Natural killer cell (primary cell): Measurements from ENCODE around the gene L3MBTL3. TPM values are rescaled to one million over a fixed set of nuclear protein-coding genes. Genes with fewer than 3 reads are reported as not detected.
A peak's percentile ranks its signal among the peaks of the same experiment; 100 is the strongest.

Source experiments
- ATAC-seq, 3 donors: fragments of 150-1000 bp in 2 of 3; fragments of 200-7000 bp in 1 of 3; cut with Tn5 transposase; 1 replicate in 1 of 3; 2 replicates in 2 of 3; pipeline ENCODE4 v1.10.0; 2021; ENCODE audit warnings: mild to moderate bottlenecking in 2 of 3, moderate library complexity in 2 of 3
- DNase-seq, 2 donors: peaks; one replicate each; pipeline versions ENCODE4 v3.0.0 to v3.0.0-alpha.2; 2013 to 2021; ENCODE audit warnings: mixed read lengths in 1 of 2
- H3K27ac ChIP-seq: one replicate; pipeline ENCODE4 v1.5.1; 2013; ENCODE audit warnings: mild to moderate bottlenecking, low read length
- H3K27me3 ChIP-seq: one replicate; pipeline ENCODE4 v1.6.1; 2013; ENCODE audit warnings: low read length; ENCODE audit not compliant: control insufficient read depth, insufficient read depth
- H3K36me3 ChIP-seq: one replicate; pipeline ENCODE4 v1.6.1; 2013; ENCODE audit warnings: low read length; ENCODE audit not compliant: control insufficient read depth, insufficient read depth
- H3K4me1 ChIP-seq: one replicate; pipeline ENCODE4 v1.6.1; 2013; ENCODE audit warnings: low read length; ENCODE audit not compliant: control insufficient read depth, insufficient read depth
- H3K4me3 ChIP-seq: one replicate; pipeline ENCODE4 v1.5.1; 2013; ENCODE audit warnings: low read length
- H3K9me3 ChIP-seq: one replicate; pipeline ENCODE4 v1.6.1; 2013; ENCODE audit warnings: low read length; ENCODE audit not compliant: control insufficient read depth, insufficient read depth
- H3K27ac Mint-ChIP-seq, 2 donors: one replicate each; pipeline ENCODE4 v1.8.0; 2022; ENCODE audit warnings: mild to moderate bottlenecking in 2 of 2, mixed read lengths in 2 of 2, moderate library complexity in 1 of 2
- H3K27me3 Mint-ChIP-seq, 2 donors: one replicate each; pipeline ENCODE4 v1.8.0; 2022; ENCODE audit warnings: low read depth in 2 of 2, mixed read lengths in 2 of 2
- H3K36me3 Mint-ChIP-seq: one replicate; pipeline ENCODE4 v1.8.0; 2022; ENCODE audit warnings: mixed read lengths
- H3K4me1 Mint-ChIP-seq, 2 donors: one replicate each; pipeline ENCODE4 v1.8.0; 2022; ENCODE audit warnings: mixed read lengths in 2 of 2
- H3K4me3 Mint-ChIP-seq: one replicate; pipeline ENCODE4 v1.8.0; 2022; ENCODE audit warnings: mild to moderate bottlenecking, moderate library complexity, mixed read lengths
- H3K9me3 Mint-ChIP-seq, 2 donors: one replicate each; pipeline ENCODE4 v1.8.0; 2022; ENCODE audit warnings: mixed read lengths in 2 of 2
- WGBS: methylation state at CpG from one replicate; pipeline ENCODE4 v1.1.7; 2013; ENCODE audit warnings: missing lambda C conversion rate; ENCODE audit not compliant: insufficient coverage; 5-methylcytosine and 5-hydroxymethylcytosine counted together
- intact Hi-C: fragments of 100-400 bp; cut with micrococcal nuclease; formaldehyde crosslinking; loops from one replicate; pipeline ENCODE4 v1.14.2; 2022
- total RNA-seq, 4 donors: library from RNA; stranded (reverse); fragments of 120-200 nt in 1 of 4; gene quantifications; one replicate each; pipeline versions ENCODE4 v1.2.3 to v1.2.4, GENCODE V29; 2013 to 2022
- TF ChIP-seq, protein P1 (sequence below): fragments of 200-600 bp; IDR thresholded peaks from one replicate; pipeline ENCODE4 v1.8.0; 2022; ENCODE audit warnings: antibody characterized with exemption

The L3MBTL3 gene
- total RNA-seq, 3 donors from 2014 or later (not counting 1 experiment from before 2014, with no cell fraction given) = 24.1 to 42.4 (median 27.5) TPM

DNA sequence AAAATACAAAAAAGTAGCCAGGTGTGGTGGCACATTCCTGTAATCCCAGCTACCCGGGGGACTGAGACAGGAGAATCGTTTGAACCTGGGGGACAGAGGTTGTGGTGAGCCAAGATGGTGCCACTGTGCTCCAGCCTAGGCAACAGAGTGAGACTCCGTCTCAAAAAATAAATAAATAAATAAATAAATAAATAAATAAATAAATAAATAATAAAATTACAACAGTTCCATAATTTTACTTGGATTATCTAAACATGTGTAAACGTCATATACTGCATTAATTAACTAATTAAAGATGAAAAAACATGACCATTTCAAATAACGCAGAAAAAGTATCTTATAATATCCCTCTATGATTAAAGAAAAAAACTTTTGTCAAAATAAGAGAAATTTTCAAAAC lies 138.5 kb downstream of the L3MBTL3 start:
- Mint-ChIP-seq H3K36me3 (peaks cover 19% of the 10 kb centered on the region), H3K27ac (peak overlapping the region; percentile 80 to 86), H3K4me1 (peaks cover 32 to 34% of the 10 kb centered on the region in 2 donors), H3K27me3 (no peaks in the 10 kb centered on the region), H3K4me3 (no peak overlapping the region), H3K9me3 (no peaks in the 10 kb centered on the region)
- no peaks in the 10 kb centered on the region for H3K27me3 ChIP-seq
- ATAC-seq (no peak), DNase-seq (no peak)
- intact Hi-C loops = no loop called here
- 92% methylated on average over 2 of the region's 5 CpGs for WGBS
- no peaks in the 10 kb centered on the region for H3K4me1 ChIP-seq
- no peak overlapping the region for H3K27ac ChIP-seq
- H3K9me3 ChIP-seq = peaks cover 4% of the 10 kb centered on the region
- H3K36me3 ChIP-seq = peaks cover 66% of the 10 kb centered on the region
- TF ChIP-seq, protein P1, sequence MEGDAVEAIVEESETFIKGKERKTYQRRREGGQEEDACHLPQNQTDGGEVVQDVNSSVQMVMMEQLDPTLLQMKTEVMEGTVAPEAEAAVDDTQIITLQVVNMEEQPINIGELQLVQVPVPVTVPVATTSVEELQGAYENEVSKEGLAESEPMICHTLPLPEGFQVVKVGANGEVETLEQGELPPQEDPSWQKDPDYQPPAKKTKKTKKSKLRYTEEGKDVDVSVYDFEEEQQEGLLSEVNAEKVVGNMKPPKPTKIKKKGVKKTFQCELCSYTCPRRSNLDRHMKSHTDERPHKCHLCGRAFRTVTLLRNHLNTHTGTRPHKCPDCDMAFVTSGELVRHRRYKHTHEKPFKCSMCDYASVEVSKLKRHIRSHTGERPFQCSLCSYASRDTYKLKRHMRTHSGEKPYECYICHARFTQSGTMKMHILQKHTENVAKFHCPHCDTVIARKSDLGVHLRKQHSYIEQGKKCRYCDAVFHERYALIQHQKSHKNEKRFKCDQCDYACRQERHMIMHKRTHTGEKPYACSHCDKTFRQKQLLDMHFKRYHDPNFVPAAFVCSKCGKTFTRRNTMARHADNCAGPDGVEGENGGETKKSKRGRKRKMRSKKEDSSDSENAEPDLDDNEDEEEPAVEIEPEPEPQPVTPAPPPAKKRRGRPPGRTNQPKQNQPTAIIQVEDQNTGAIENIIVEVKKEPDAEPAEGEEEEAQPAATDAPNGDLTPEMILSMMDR = no peak
- H3K4me3 ChIP-seq = no peak overlapping the region

DNA sequence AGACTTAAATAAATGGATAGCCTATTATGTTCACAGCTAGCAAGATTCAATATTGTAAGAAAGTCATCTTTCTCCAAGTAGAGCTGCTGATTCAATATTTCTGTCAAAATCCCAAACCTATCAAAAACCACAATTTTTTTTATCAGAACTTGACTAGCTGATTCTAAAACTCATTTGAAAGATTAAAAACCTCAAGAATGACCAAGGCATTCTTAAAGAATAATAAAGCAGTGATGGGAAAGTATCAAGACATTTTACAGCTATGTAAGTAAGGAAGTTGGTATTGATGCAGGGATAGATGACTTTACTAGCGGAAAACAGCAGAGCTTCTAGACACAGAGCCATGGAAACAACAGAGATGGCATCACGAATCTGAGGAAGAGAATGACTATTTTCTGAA lies 139.7 kb downstream of the L3MBTL3 start:
- ATAC-seq (no peak), DNase-seq (no peak)
- Histone ChIP-seq H3K27me3 (no peaks in the 10 kb centered on the region), H3K4me3 (no peak overlapping the region), H3K27ac (no peak overlapping the region), H3K9me3 (peaks cover 4% of the 10 kb centered on the region), H3K36me3 (peaks cover 68% of the 10 kb centered on the region), H3K4me1 (peaks cover 3% of the 10 kb centered on the region)
- Mint-ChIP-seq H3K27me3 (no peaks in the 10 kb centered on the region), H3K36me3 (peaks cover 19% of the 10 kb centered on the region), H3K4me3 (no peak overlapping the region), H3K9me3 (no peaks in the 10 kb centered on the region), H3K4me1 (peaks cover 35 to 37% of the 10 kb centered on the region in 2 donors), H3K27ac (peak overlapping the region; percentile 76 to 86)
- 67% methylated on average over 2 of the region's 2 CpGs for WGBS
- intact Hi-C loops = no loop called here
- TF ChIP-seq, protein P1 = no peak

DNA sequence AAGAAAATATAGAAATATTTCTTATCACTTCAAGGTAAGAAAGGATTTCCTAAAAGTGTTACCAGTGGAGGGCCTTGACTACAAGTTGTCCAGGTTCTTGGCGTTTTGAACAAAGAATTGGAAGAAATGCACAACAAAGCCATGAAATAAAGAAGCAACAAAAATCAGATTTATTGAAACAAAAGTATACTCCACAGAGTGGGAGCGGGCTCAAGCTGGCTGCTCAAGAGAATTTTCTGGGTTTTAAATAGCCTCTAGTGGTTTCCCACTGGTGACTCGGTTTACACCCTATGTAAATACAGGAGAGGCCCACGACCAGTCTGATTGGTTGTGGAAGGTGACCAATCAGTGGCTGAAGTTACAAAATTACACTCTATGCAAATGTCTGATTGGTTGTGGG lies 140.2 kb downstream of the L3MBTL3 start:
- ATAC-seq = no peak
- Histone ChIP-seq H3K27me3 (no peaks in the 10 kb centered on the region), H3K27ac (peak overlapping the region; percentile 25), H3K9me3 (peaks cover 4% of the 10 kb centered on the region), H3K36me3 (peaks cover 69% of the 10 kb centered on the region), H3K4me3 (no peak overlapping the region), H3K4me1 (peaks cover 3% of the 10 kb centered on the region)
- WGBS = 97% methylated on average over 4 of the region's 4 CpGs
- peaks cover 19% of the 10 kb centered on the region for H3K36me3 Mint-ChIP-seq
- H3K4me1 Mint-ChIP-seq = peaks cover 35 to 37% of the 10 kb centered on the region in 2 donors
- TF ChIP-seq, protein P1 = no peak
- no peak overlapping the region for H3K4me3 Mint-ChIP-seq
- intact Hi-C loops = no loop called here
- H3K27ac Mint-ChIP-seq = peak overlapping the region; percentile 76 to 86
- DNase-seq = no peak
- no peaks in the 10 kb centered on the region for H3K27me3 Mint-ChIP-seq
- no peaks in the 10 kb centered on the region for H3K9me3 Mint-ChIP-seq

DNA sequence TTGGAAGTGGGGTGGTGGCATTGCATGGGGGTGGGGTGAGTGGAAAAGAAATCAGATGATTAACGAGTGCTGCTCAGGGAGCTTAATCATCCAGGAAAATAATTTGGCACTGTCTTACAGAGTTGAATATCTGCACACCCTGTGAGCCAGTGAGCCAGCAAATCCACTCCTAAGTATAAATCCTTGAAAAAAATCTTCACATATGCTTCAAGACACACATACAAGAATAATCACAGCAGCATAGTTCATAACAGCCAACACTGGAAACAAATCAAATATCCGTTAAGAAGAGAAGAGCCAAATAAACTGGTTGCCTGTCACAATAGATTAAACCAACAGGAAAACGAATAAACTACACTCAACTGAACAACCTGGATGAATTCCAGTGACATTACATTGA lies 141.6 kb downstream of the L3MBTL3 start:
- intact Hi-C loops = no loop called here
- Mint-ChIP-seq H3K4me1 (peaks cover 45 to 47% of the 10 kb centered on the region in 2 donors), H3K27ac (peak overlapping the region; percentile 76 to 86)

More for the DNA sequence above, 141.6 kb downstream of the L3MBTL3 start:
- WGBS = 97% methylated on average over 3 of the region's 3 CpGs
- H3K9me3 Mint-ChIP-seq = no peaks in the 10 kb centered on the region
- DNase-seq = no peak
- peaks cover 3% of the 10 kb centered on the region for H3K4me1 ChIP-seq
- H3K27me3 ChIP-seq = no peaks in the 10 kb centered on the region
- peaks cover 4% of the 10 kb centered on the region for H3K9me3 ChIP-seq
- H3K27me3 Mint-ChIP-seq = no peaks in the 10 kb centered on the region
- TF ChIP-seq, protein P1 = no peak
- no peak overlapping the region for H3K4me3 ChIP-seq
- H3K36me3 ChIP-seq = peaks cover 66% of the 10 kb centered on the region
- peaks cover 20% of the 10 kb centered on the region for H3K36me3 Mint-ChIP-seq
- no peak overlapping the region for H3K27ac ChIP-seq
- H3K4me3 Mint-ChIP-seq = no peak overlapping the region
- ATAC-seq = no peak
